HEK293 (cell line): Measurements from ENCODE around the gene LGR5.
A peak's percentile ranks its signal among the peaks of the same experiment; 100 is the strongest.

Experiments
- CTCF ChIA-PET: fragments of 350-600 bp; formaldehyde crosslinking; extraction: SDS; loops from one replicate; lab custom pipeline; 2021; ENCODE audit warnings: antibody characterized with exemption; lab: Yijun Ruan, JAX
- POLR2A ChIA-PET: fragments of 300-600 bp; formaldehyde crosslinking; extraction: SDS; loops from one replicate; lab custom pipeline; 2020; ENCODE audit warnings: antibody characterized with exemption, inconsistent platforms; lab: Yijun Ruan, JAX
- H3K27ac ChIP-seq: fragments of 200-500 bp; sonication (Bioruptor generic); 2 replicates; pipeline ENCODE4 v1.5.1; 2014; ENCODE audit warnings: low read depth, low read length, control low read depth, inconsistent platforms; ENCODE audit errors: extremely low read depth
- H3K36me3 ChIP-seq, 2 experiments: fragments of 200-500 bp in 1 of 2; sonication (Bioruptor generic) in 1 of 2; 1 replicate in 1 of 2; 2 replicates in 1 of 2; pipeline ENCODE4 v1.5.1; 2014 to 2017; ENCODE audit warnings: inconsistent platforms in 2 of 2, low read length in 2 of 2; ENCODE audit not compliant: control insufficient read depth in 2 of 2, insufficient read depth in 1 of 2
- H3K4me1 ChIP-seq: fragments of 200-500 bp; sonication (Bioruptor generic); 2 replicates; pipeline ENCODE4 v1.5.1; 2014; ENCODE audit warnings: mild to moderate bottlenecking, low read length, inconsistent platforms; ENCODE audit not compliant: control insufficient read depth, insufficient read depth
- H3K4me3 ChIP-seq: 2 replicates; pipeline ENCODE4 v1.5.1; 2011; ENCODE audit warnings: low read depth, mild to moderate bottlenecking, control low read depth, low read length, moderate library complexity
- H3K9me3 ChIP-seq: fragments of 200-500 bp; sonication (Bioruptor generic); 2 replicates; pipeline ENCODE4 v1.5.1; 2014; ENCODE audit warnings: low read depth, low read length, inconsistent platforms; ENCODE audit not compliant: control insufficient read depth, insufficient read depth
- EGR2 ChIP-seq: fragments of 450-650 bp; formaldehyde crosslinking; IDR thresholded peaks from 2 replicates; pipeline ENCODE4 v1.5.1; 2016; ENCODE audit warnings: low read depth, missing biosample characterization, missing genetic modification characterization
- GLI4 ChIP-seq: fragments of 450-650 bp; formaldehyde crosslinking; IDR thresholded peaks from 2 replicates; pipeline ENCODE4 v1.5.1; 2016; ENCODE audit warnings: missing biosample characterization, missing genetic modification characterization
- GLIS1 ChIP-seq: fragments of 450-650 bp; formaldehyde crosslinking; IDR thresholded peaks from 2 replicates; pipeline ENCODE4 v1.5.1; 2016; ENCODE audit warnings: missing biosample characterization, missing genetic modification characterization
- HOXD13 ChIP-seq: sonication (generic); formaldehyde crosslinking; IDR thresholded peaks from 2 replicates; pipeline ENCODE4 v1.8.0; 2022; ENCODE audit warnings: missing genetic modification reagents, borderline replicate concordance
- KLF1 ChIP-seq: fragments of 450-650 bp; formaldehyde crosslinking; IDR thresholded peaks from 2 replicates; pipeline ENCODE4 v1.5.1; 2016; ENCODE audit warnings: missing biosample characterization, missing genetic modification characterization
- KLF8 ChIP-seq: fragments of 450-650 bp; formaldehyde crosslinking; IDR thresholded peaks from 2 replicates; pipeline ENCODE4 v1.5.1; 2016; ENCODE audit warnings: missing biosample characterization, missing genetic modification characterization
- OSR2 ChIP-seq: fragments of 450-650 bp; formaldehyde crosslinking; IDR thresholded peaks from 2 replicates; pipeline ENCODE4 v1.5.1; 2016; ENCODE audit warnings: missing biosample characterization, missing genetic modification characterization
- SCRT2 ChIP-seq: fragments of 450-650 bp; formaldehyde crosslinking; IDR thresholded peaks from 2 replicates; pipeline ENCODE4 v1.5.1; 2016; ENCODE audit warnings: missing biosample characterization, missing genetic modification characterization
- ZNF10 ChIP-seq: fragments of 450-650 bp; formaldehyde crosslinking; IDR thresholded peaks from 2 replicates; pipeline ENCODE4 v1.5.1; 2017; ENCODE audit warnings: missing biosample characterization, missing genetic modification characterization
- ZNF112 ChIP-seq: fragments of 450-650 bp; formaldehyde crosslinking; IDR thresholded peaks from 2 replicates; pipeline ENCODE4 v1.5.0; 2017; ENCODE audit warnings: missing biosample characterization, missing genetic modification characterization
- ZNF114 ChIP-seq: fragments of 450-650 bp; formaldehyde crosslinking; IDR thresholded peaks from 2 replicates; pipeline ENCODE4 v1.5.0; 2017; ENCODE audit warnings: missing biosample characterization, missing genetic modification characterization
- ZNF157 ChIP-seq: fragments of 450-650 bp; formaldehyde crosslinking; IDR thresholded peaks from 2 replicates; pipeline ENCODE4 v1.5.1; 2016; ENCODE audit warnings: missing biosample characterization, missing genetic modification characterization
- ZNF239 ChIP-seq: fragments of 450-650 bp; formaldehyde crosslinking; IDR thresholded peaks from 2 replicates; pipeline ENCODE4 v1.5.1; 2016; ENCODE audit warnings: missing biosample characterization, missing genetic modification characterization
- ZNF324 ChIP-seq: fragments of 450-650 bp; formaldehyde crosslinking; IDR thresholded peaks from 2 replicates; pipeline ENCODE4 v1.5.1; 2016; ENCODE audit warnings: missing biosample characterization, missing genetic modification characterization
- ZNF354C ChIP-seq: fragments of 450-650 bp; formaldehyde crosslinking; IDR thresholded peaks from 2 replicates; pipeline ENCODE4 v1.5.1; 2016; ENCODE audit warnings: missing biosample characterization, missing genetic modification characterization, low read depth, borderline replicate concordance
- ZNF610 ChIP-seq: fragments of 450-650 bp; formaldehyde crosslinking; IDR thresholded peaks from 2 replicates; pipeline ENCODE4 v1.5.1; 2016; ENCODE audit warnings: missing biosample characterization, missing genetic modification characterization, borderline replicate concordance
- ZNF776 ChIP-seq: fragments of 450-650 bp; formaldehyde crosslinking; IDR thresholded peaks from 2 replicates; pipeline ENCODE4 v1.5.0; 2017; ENCODE audit warnings: missing biosample characterization, missing genetic modification characterization, borderline replicate concordance
- TF ChIP-seq, protein P1 (sequence below): fragments of 450-650 bp; formaldehyde crosslinking; IDR thresholded peaks from 2 replicates; pipeline ENCODE4 v1.5.1; 2017; ENCODE audit warnings: missing biosample characterization, missing genetic modification characterization
- TF ChIP-seq, protein P2 (sequence below): fragments of 450-650 bp; IDR thresholded peaks from 2 replicates; pipeline ENCODE4 v1.5.1; 2018; ENCODE audit warnings: missing biosample characterization, mild to moderate bottlenecking, missing genetic modification characterization
- TF ChIP-seq, protein P3 (sequence below): fragments of 450-650 bp; formaldehyde crosslinking; IDR thresholded peaks from 2 replicates; pipeline ENCODE4 v1.5.1; 2016; ENCODE audit warnings: missing biosample characterization, missing genetic modification characterization
- TF ChIP-seq, protein P4 (sequence below): fragments of 450-650 bp; formaldehyde crosslinking; IDR thresholded peaks from 2 replicates; pipeline ENCODE4 v1.5.1; 2017; ENCODE audit warnings: missing biosample characterization, missing genetic modification characterization
- TF ChIP-seq, protein P5 (sequence below): fragments of 450-650 bp; formaldehyde crosslinking; IDR thresholded peaks from 2 replicates; pipeline ENCODE4 v1.5.1; 2016; ENCODE audit warnings: missing biosample characterization, missing genetic modification characterization
- TF ChIP-seq, protein P6 (sequence below): fragments of 450-650 bp; formaldehyde crosslinking; IDR thresholded peaks from 2 replicates; pipeline ENCODE4 v1.5.1; 2016; ENCODE audit warnings: missing biosample characterization, missing genetic modification characterization

The LGR5 gene

DNA sequence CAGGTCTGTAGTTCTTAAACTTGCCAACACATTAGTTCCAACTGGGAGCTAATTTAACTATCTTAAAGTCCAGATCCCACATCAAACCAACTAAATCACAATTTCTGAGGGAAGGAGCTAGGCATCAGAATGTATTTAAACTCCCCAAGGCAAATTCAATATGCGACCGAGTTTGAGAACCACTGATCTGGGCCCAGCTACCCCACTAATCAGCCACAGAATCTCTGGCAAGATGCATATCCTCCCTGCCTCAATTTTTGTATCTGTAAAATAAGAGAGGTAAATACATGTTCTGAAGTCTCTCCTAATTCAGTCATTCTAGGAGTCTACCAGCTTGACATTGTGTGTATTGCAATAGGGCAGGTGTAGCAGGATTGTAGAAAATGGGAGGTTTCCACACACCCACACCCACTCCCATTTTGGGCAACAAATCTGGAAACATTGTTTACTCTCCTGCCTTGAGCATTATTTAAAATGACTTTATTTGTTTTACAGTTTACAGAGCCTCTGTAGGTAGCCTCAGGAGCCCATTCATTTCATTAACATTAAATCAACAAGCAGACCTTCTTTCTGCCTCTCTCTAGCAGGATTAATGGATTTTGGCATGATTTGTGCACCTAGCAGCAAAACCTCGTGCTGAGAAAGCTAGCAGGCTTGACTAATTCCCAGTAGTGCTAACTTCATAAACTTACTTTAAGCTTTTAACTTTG, 15.6 kb downstream of the LGR5 start (continued):
- TF ChIP-seq, protein P1, sequence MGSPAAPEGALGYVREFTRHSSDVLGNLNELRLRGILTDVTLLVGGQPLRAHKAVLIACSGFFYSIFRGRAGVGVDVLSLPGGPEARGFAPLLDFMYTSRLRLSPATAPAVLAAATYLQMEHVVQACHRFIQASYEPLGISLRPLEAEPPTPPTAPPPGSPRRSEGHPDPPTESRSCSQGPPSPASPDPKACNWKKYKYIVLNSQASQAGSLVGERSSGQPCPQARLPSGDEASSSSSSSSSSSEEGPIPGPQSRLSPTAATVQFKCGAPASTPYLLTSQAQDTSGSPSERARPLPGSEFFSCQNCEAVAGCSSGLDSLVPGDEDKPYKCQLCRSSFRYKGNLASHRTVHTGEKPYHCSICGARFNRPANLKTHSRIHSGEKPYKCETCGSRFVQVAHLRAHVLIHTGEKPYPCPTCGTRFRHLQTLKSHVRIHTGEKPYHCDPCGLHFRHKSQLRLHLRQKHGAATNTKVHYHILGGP (tag by site-specific recombination): peak; percentile 53; the same call in 1 of the 2 replicates
- TF ChIP-seq GLIS1 (tag by site-specific recombination): peak; percentile 37; the same call in 1 of the 2 replicates
- peak; percentile 99 for TF ChIP-seq OSR2
- TF ChIP-seq ZNF324 (tag by site-specific recombination): no peak
- no peak for TF ChIP-seq KLF8 (tag by site-specific recombination)
- no peak for TF ChIP-seq ZNF114 (tag by site-specific recombination)
- no peak for TF ChIP-seq ZNF239 (tag by site-specific recombination)
- no peak for TF ChIP-seq ZNF157
- TF ChIP-seq ZNF112 (tag by site-specific recombination): no peak

DNA sequence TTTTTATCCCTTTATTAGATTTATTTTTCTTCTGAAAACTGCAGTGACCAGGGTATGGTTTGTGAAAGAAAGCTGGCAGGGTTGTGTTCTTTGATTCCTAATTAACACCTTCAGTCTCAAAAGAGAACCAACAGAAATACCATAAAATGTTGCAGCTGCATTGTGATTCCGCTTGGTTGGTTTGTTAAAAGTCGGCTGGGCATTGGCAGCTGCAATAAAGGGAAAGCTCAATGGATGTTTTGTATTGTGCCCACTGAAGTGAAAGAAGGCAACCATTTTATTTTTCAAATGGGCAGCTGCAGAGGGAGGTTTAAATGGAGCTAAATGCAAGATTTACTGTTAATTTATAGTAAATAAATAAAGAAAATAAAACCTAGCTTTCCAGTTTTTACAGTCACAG, 16.7 kb downstream of the LGR5 start:
- peaks cover 16% of the 10 kb centered on the region for H3K4me1 ChIP-seq
- no peaks in the 10 kb centered on the region for H3K36me3 ChIP-seq
- no peaks in the 10 kb centered on the region for H3K9me3 ChIP-seq
- no peak overlapping the region for H3K27ac ChIP-seq
- POLR2A ChIA-PET: no interaction called here
- TF ChIP-seq, protein P2, sequence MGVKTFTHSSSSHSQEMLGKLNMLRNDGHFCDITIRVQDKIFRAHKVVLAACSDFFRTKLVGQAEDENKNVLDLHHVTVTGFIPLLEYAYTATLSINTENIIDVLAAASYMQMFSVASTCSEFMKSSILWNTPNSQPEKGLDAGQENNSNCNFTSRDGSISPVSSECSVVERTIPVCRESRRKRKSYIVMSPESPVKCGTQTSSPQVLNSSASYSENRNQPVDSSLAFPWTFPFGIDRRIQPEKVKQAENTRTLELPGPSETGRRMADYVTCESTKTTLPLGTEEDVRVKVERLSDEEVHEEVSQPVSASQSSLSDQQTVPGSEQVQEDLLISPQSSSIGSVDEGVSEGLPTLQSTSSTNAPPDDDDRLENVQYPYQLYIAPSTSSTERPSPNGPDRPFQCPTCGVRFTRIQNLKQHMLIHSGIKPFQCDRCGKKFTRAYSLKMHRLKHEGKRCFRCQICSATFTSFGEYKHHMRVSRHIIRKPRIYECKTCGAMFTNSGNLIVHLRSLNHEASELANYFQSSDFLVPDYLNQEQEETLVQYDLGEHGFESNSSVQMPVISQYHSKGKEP: peak; percentile 94
- TF ChIP-seq ZNF776 (tag by site-specific recombination): no peak
- TF ChIP-seq, protein P3, sequence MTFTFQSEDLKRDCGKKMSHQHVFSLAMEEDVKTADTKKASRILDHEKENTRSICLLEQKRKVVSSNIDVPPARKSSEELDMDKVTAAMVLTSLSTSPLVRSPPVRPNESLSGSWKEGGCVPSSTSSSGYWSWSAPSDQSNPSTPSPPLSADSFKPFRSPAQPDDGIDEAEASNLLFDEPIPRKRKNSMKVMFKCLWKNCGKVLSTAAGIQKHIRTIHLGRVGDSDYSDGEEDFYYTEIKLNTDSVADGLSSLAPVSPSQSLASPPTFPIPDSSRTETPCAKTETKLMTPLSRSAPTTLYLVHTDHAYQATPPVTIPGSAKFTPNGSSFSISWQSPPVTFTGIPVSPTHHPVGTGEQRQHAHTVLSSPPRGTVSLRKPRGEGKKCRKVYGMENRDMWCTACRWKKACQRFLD (tag by site-specific recombination): no peak
- TF ChIP-seq, protein P4, sequence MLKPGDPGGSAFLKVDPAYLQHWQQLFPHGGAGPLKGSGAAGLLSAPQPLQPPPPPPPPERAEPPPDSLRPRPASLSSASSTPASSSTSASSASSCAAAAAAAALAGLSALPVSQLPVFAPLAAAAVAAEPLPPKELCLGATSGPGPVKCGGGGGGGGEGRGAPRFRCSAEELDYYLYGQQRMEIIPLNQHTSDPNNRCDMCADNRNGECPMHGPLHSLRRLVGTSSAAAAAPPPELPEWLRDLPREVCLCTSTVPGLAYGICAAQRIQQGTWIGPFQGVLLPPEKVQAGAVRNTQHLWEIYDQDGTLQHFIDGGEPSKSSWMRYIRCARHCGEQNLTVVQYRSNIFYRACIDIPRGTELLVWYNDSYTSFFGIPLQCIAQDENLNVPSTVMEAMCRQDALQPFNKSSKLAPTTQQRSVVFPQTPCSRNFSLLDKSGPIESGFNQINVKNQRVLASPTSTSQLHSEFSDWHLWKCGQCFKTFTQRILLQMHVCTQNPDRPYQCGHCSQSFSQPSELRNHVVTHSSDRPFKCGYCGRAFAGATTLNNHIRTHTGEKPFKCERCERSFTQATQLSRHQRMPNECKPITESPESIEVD: peak; percentile 79
- H3K4me3 ChIP-seq: no peak overlapping the region
- CTCF ChIA-PET: interaction anchor here (1.9 kb wide), 1 partner anchor 40 kb away, joined by 5 read pairs; no protein-coding TSS in a partner anchor

DNA sequence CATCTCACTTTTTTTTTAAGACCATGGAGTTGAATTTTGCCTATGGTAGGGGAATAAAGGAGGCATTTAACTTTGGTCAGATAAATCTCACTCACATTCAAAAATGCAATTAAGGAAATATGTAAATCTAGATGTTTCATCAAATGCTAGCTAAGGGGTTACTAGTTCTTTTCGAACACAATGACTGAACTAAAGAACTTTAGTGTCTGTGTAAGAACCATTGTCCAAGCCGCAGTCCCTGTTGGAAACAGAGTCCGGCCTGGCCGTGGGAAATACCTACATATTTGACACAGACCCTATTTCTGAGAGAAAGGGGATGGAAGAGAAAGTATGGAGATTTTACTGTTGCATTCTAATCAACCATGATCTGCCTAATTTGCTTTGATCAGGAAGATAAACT, 17.4 kb downstream of the LGR5 start:
- ChIA-PET POLR2A (no interaction called here), CTCF (interaction anchor here (0.9 to 1.9 kb wide), 3 partner anchors 14 to 42 kb away, joined by 3 to 5 read pairs (median 3); no protein-coding TSS in a partner anchor)
- Histone ChIP-seq H3K4me1 (peaks cover 17% of the 10 kb centered on the region), H3K4me3 (no peak overlapping the region), H3K9me3 (no peaks in the 10 kb centered on the region), H3K27ac (no peak overlapping the region), H3K36me3 (no peaks in the 10 kb centered on the region)
- TF ChIP-seq, protein P5, sequence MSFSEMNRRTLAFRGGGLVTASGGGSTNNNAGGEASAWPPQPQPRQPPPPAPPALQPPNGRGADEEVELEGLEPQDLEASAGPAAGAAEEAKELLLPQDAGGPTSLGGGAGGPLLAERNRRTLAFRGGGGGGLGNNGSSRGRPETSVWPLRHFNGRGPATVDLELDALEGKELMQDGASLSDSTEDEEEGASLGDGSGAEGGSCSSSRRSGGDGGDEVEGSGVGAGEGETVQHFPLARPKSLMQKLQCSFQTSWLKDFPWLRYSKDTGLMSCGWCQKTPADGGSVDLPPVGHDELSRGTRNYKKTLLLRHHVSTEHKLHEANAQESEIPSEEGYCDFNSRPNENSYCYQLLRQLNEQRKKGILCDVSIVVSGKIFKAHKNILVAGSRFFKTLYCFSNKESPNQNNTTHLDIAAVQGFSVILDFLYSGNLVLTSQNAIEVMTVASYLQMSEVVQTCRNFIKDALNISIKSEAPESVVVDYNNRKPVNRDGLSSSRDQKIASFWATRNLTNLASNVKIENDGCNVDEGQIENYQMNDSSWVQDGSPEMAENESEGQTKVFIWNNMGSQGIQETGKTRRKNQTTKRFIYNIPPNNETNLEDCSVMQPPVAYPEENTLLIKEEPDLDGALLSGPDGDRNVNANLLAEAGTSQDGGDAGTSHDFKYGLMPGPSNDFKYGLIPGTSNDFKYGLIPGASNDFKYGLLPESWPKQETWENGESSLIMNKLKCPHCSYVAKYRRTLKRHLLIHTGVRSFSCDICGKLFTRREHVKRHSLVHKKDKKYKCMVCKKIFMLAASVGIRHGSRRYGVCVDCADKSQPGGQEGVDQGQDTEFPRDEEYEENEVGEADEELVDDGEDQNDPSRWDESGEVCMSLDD: no peak
- no peak for TF ChIP-seq SCRT2 (tag by site-specific recombination)
- no peak for TF ChIP-seq KLF1 (tag by site-specific recombination)
- TF ChIP-seq EGR2 (tag by site-specific recombination): no peak
- TF ChIP-seq, protein P6, sequence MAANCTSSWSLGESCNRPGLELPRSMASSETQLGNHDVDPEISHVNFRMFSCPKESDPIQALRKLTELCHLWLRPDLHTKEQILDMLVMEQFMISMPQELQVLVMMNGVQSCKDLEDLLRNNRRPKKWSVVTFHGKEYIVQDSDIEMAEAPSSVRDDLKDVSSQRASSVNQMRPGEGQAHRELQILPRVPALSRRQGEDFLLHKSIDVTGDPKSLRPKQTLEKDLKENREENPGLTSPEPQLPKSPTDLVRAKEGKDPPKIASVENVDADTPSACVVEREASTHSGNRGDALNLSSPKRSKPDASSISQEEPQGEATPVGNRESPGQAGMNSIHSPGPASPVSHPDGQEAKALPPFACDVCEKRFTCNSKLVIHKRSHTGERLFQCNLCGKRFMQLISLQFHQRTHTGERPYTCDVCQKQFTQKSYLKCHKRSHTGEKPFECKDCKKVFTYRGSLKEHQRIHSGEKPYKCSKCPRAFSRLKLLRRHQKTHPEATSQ (tag by site-specific recombination): no peak
- TF ChIP-seq ZNF610 (tag by site-specific recombination): no peak
- TF ChIP-seq GLI4 (tag by site-specific recombination): no peak
- TF ChIP-seq ZNF10 (tag by site-specific recombination): no peak
- no peak for TF ChIP-seq ZNF354C
- no peak for TF ChIP-seq HOXD13
